DOHH2 (cell line): ENCODE measurements around the gene PANK2.

Source experiments
- H3F3A ChIP-seq: fragments of 200-600 bp; sonication (generic), shearing (Covaris generic); 2 replicates; pipeline ENCODE4 v1.6.0; 2016; ENCODE audit warnings: antibody characterized with exemption, mild to moderate bottlenecking; ENCODE audit not compliant: control insufficient read depth, insufficient read depth
- H3K27ac ChIP-seq: fragments of 200-600 bp; sonication (generic); 2 replicates; pipeline ENCODE4 v1.5.1; 2014; ENCODE audit warnings: low read depth, mild to moderate bottlenecking, low read length, moderate library complexity
- H3K27me3 ChIP-seq: fragments of 200-600 bp; sonication (generic); 2 replicates; pipeline ENCODE4 v1.6.1; 2014; ENCODE audit warnings: mild to moderate bottlenecking, low read length, mixed read lengths; ENCODE audit not compliant: control insufficient read depth
- H3K36me3 ChIP-seq: fragments of 200-600 bp; sonication (generic); 2 replicates; pipeline ENCODE4 v1.6.1; 2014; ENCODE audit warnings: mild to moderate bottlenecking, low read length, moderate library complexity, mixed read lengths; ENCODE audit not compliant: control insufficient read depth
- H3K4me1 ChIP-seq: fragments of 200-600 bp; sonication (generic); 2 replicates; pipeline ENCODE4 v1.6.1; 2014; ENCODE audit warnings: mild to moderate bottlenecking, low read length, mixed read lengths; ENCODE audit not compliant: control insufficient read depth
- H3K4me2 ChIP-seq: fragments of 200-600 bp; sonication (generic); 2 replicates; pipeline ENCODE4 v1.6.0; 2014; ENCODE audit warnings: mild to moderate bottlenecking, low read length, moderate library complexity
- H3K4me3 ChIP-seq: fragments of 200-600 bp; sonication (generic); 2 replicates; pipeline ENCODE4 v1.5.1; 2014; ENCODE audit warnings: mild to moderate bottlenecking, low read length, mixed read lengths
- H3K79me2 ChIP-seq: fragments of 200-600 bp; sonication (generic); 2 replicates; pipeline ENCODE4 v1.6.1; 2014; ENCODE audit warnings: mild to moderate bottlenecking, low read length, mixed read lengths; ENCODE audit not compliant: control insufficient read depth
- H3K9me2 ChIP-seq: fragments of 200-600 bp; sonication (generic); replicated peaks from 2 replicates; pipeline ENCODE4 v1.6.1; 2014; ENCODE audit warnings: mild to moderate bottlenecking, low read length, mixed read lengths; ENCODE audit not compliant: control insufficient read depth
- H3K9me3 ChIP-seq: fragments of 200-600 bp; sonication (generic); 2 replicates; pipeline ENCODE4 v1.6.1; 2014; ENCODE audit warnings: antibody characterized with exemption, low read length, mixed read lengths; ENCODE audit not compliant: control insufficient read depth, insufficient read depth
- H4K20me1 ChIP-seq: fragments of 200-600 bp; sonication (generic); 2 replicates; pipeline ENCODE4 v1.6.0; 2014; ENCODE audit warnings: low read depth, mild to moderate bottlenecking, antibody characterized with exemption, low read length, moderate library complexity; ENCODE audit not compliant: control insufficient read depth, insufficient read depth
- EZH2phosphoT487 ChIP-seq: fragments of 200-600 bp; sonication (generic); IDR thresholded peaks from 2 replicates; pipeline ENCODE4 v1.6.1; 2017; ENCODE audit warnings: borderline replicate concordance, mild to moderate bottlenecking, antibody characterized with exemption, low read length, moderate library complexity, mixed read lengths
- TF ChIP-seq, protein P1 (sequence below): fragments of 200-600 bp; sonication (generic); IDR thresholded peaks from one replicate; pipeline ENCODE4 v1.5.1; 2014; ENCODE audit warnings: antibody characterized with exemption, mild to moderate bottlenecking, low read depth, low read length; ENCODE audit not compliant: poor library complexity, severe bottlenecking

Gene PANK2

GRCh38 chr20:3861191-3861590 lies 28.0 kb upstream of the PANK2 start:
- Histone ChIP-seq H3K79me2 (peaks cover 3% of the 10 kb centered on the region; the same call in 1 of the 2 replicates), H4K20me1 (no peaks in the 10 kb centered on the region), H3K27ac (no peak overlapping the region), H3K4me2 (no peak overlapping the region), H3F3A (no peaks in the 10 kb centered on the region), H3K4me3 (no peak overlapping the region), H3K27me3 (no peaks in the 10 kb centered on the region), H3K9me3 (peaks cover 4% of the 10 kb centered on the region; the same call in 1 of the 2 replicates), H3K9me2 (no peaks in the 10 kb centered on the region), H3K4me1 (no peaks in the 10 kb centered on the region), H3K36me3 (peaks cover 75% of the 10 kb centered on the region)
- TF ChIP-seq, protein P1, sequence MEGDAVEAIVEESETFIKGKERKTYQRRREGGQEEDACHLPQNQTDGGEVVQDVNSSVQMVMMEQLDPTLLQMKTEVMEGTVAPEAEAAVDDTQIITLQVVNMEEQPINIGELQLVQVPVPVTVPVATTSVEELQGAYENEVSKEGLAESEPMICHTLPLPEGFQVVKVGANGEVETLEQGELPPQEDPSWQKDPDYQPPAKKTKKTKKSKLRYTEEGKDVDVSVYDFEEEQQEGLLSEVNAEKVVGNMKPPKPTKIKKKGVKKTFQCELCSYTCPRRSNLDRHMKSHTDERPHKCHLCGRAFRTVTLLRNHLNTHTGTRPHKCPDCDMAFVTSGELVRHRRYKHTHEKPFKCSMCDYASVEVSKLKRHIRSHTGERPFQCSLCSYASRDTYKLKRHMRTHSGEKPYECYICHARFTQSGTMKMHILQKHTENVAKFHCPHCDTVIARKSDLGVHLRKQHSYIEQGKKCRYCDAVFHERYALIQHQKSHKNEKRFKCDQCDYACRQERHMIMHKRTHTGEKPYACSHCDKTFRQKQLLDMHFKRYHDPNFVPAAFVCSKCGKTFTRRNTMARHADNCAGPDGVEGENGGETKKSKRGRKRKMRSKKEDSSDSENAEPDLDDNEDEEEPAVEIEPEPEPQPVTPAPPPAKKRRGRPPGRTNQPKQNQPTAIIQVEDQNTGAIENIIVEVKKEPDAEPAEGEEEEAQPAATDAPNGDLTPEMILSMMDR: no peak
- no peak for TF ChIP-seq EZH2phosphoT487

DNA sequence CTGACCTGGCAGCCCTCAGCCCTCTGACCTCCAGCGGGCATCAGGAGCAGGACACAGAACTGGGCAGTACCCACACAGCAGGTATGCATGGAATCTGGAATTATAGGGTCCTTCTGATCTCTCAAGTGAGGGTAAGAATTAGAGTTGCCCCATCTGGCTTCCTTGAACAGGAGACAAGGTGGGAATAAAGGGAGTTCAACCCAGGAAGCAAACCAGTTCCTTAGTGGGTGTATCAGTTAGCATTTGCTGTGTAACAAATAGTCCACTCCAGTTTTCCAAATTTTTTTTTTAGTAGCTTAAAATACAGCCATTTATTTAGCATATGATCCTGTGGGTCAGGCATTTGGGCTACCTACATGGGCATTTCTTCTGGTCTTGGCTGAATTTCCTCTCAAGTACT lies 26.9 kb upstream of the PANK2 start:
- Histone ChIP-seq H3K27ac (no peak overlapping the region), H3K4me3 (no peak overlapping the region), H3K79me2 (peaks cover 2% of the 10 kb centered on the region; the same call in 1 of the 2 replicates), H3K36me3 (peaks cover 79% of the 10 kb centered on the region), H3K9me2 (no peaks in the 10 kb centered on the region), H4K20me1 (no peaks in the 10 kb centered on the region), H3K9me3 (peaks cover 4% of the 10 kb centered on the region; the same call in 1 of the 2 replicates), H3K4me2 (no peak overlapping the region), H3F3A (no peaks in the 10 kb centered on the region), H3K27me3 (no peaks in the 10 kb centered on the region), H3K4me1 (no peaks in the 10 kb centered on the region)
- TF ChIP-seq, protein P1: no peak
- TF ChIP-seq EZH2phosphoT487: no peak

GRCh38 chr20:3863317-3863716 lies 25.9 kb upstream of the PANK2 start:
- Histone ChIP-seq H3K4me2 (no peak overlapping the region), H3K27ac (no peak overlapping the region)
- no peak for TF ChIP-seq EZH2phosphoT487
- TF ChIP-seq, protein P1: no peak

GRCh38 chr20:3864518-3864917 lies 24.7 kb upstream of the PANK2 start:
- Histone ChIP-seq H3K4me3 (no peak overlapping the region), H3K4me2 (no peak overlapping the region)
- no peak for TF ChIP-seq EZH2phosphoT487
- TF ChIP-seq, protein P1: no peak

More at GRCh38 chr20:3863317-3863716, 25.9 kb upstream of the PANK2 start:
- no peaks in the 10 kb centered on the region for H3F3A ChIP-seq
- H3K9me3 ChIP-seq: peaks cover 4% of the 10 kb centered on the region; the same call in 1 of the 2 replicates
- peaks cover 74% of the 10 kb centered on the region for H3K36me3 ChIP-seq
- H3K4me1 ChIP-seq: no peaks in the 10 kb centered on the region
- no peaks in the 10 kb centered on the region for H3K27me3 ChIP-seq
- H3K79me2 ChIP-seq: no peaks in the 10 kb centered on the region
- no peak overlapping the region for H3K4me3 ChIP-seq
- H3K9me2 ChIP-seq: no peaks in the 10 kb centered on the region
- H4K20me1 ChIP-seq: no peaks in the 10 kb centered on the region

More at GRCh38 chr20:3864518-3864917, 24.7 kb upstream of the PANK2 start:
- peaks cover 70% of the 10 kb centered on the region for H3K36me3 ChIP-seq
- H3K9me3 ChIP-seq: peaks cover 4% of the 10 kb centered on the region; the same call in 1 of the 2 replicates
- H3K79me2 ChIP-seq: no peaks in the 10 kb centered on the region
- H3F3A ChIP-seq: no peaks in the 10 kb centered on the region
- H4K20me1 ChIP-seq: no peaks in the 10 kb centered on the region
- H3K27me3 ChIP-seq: no peaks in the 10 kb centered on the region
- no peaks in the 10 kb centered on the region for H3K4me1 ChIP-seq
- no peak overlapping the region for H3K27ac ChIP-seq
- H3K9me2 ChIP-seq: no peaks in the 10 kb centered on the region
